AG20443 (cell line): ENCODE results near the gene DBR1.

Experiments used
- DNase-seq: peaks from one replicate; pipeline ENCODE4 v3.0.0; 2012; ENCODE audit warnings: low spot score, mixed read lengths

The DBR1 gene

GRCh38 chr3:138119423-138119766 lies 55.3 kb downstream of the DBR1 start:
- no peak for DNase-seq

- DNase-seq, result peak; percentile 78
Measured at GRCh38 chr3:138118612-138119422, 55.9 kb downstream of the DBR1 start.

GRCh38 chr3:138114988-138115971 lies 59.4 kb downstream of the DBR1 start, which contains the start of gene DZIP1L:
Gene DZIP1L, minus strand, starts transcription at chr3:138115608. Its CDS starts 11,637 bp downstream, at chr3:138103971.
- peak; percentile 93 for DNase-seq

GRCh38 chr3:138114431-138114918 lies 60.2 kb downstream of the DBR1 start:
- peak; percentile 38 for DNase-seq

DNA sequence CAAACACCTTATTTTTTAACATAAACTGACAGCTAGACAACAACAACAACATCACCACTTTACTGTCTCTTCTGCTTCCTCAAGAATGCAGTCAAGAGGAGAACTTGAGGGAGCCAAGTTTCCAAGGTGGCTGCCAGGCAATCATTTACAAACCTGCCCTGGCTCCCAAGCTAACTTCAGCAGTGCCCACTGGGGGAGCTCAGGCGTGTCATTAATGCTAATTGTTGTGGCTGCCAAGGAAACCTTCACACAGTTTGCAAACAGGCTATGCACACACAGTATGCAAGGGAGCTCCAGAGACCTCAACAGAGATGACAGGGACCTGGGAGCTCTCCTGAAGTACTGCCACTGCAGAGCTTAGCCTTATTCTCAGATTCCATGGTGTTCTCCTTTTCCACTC lies 61.4 kb downstream of the DBR1 start:
- DNase-seq, result no peak

DNA sequence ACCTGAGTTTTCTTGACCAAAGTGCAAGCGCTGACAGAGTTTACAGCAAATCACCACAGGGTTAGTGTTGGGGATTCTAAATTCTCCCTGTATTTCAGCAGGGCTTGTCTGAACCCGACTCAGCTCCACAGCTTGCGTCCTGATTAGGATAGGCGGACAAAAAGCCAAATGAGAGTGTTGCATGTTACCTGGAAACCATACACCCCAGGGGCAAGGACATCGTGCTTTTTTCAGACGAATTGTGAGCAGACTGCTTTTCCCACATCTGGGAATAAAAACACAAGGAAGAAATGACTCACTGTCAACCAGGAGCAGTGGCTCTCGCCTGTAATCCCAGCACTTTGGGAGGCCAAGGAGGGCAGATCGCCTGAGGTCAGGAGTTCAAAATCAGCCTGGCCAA lies 62.4 kb downstream of the DBR1 start:
- DNase-seq, result no peak
